HG03469 (cell line): ENCODE measurements around the gene CYS1.

Experiments used
- ATAC-seq: cut with Tn5 transposase; IDR thresholded peaks from one replicate; pipeline ENCODE4 v1.9.1; 2021; ENCODE audit warnings: mild to moderate bottlenecking, moderate library complexity, moderate number of reproducible peaks; ENCODE audit not compliant: unreplicated experiment

Gene CYS1

GRCh38 chr2:10073706-10074105 is 6.5 kb downstream of the CYS1 start:
- ATAC-seq: no peak

GRCh38 chr2:10072656-10073480 is 7.3 kb downstream of the CYS1 start:
- no peak for ATAC-seq

GRCh38 chr2:10071595-10071994 is 8.6 kb downstream of the CYS1 start:
- no peak for ATAC-seq

GRCh38 chr2:10071176-10071575 is 9.0 kb downstream of the CYS1 start:
- no peak for ATAC-seq

GRCh38 chr2:10067881-10068280 is 12.3 kb downstream of the CYS1 start:
- no peak for ATAC-seq

- no peak for ATAC-seq
Measured at GRCh38 chr2:10067330-10067729, 12.9 kb downstream of the CYS1 start.

GRCh38 chr2:10065773-10066055 is 14.5 kb downstream of the CYS1 start:
- ATAC-seq: no peak

GRCh38 chr2:10064932-10065772 is 15.1 kb downstream of the CYS1 start:
- no peak for ATAC-seq

- ATAC-seq: no peak
Measured at GRCh38 chr2:10063566-10063965, 16.6 kb downstream of the CYS1 start.

GRCh38 chr2:10062931-10063365 is 17.3 kb downstream of the CYS1 start:
- ATAC-seq: no peak

GRCh38 chr2:10061221-10061925 is 18.8 kb downstream of the CYS1 start:
- ATAC-seq: no peak

GRCh38 chr2:10059552-10060335 is 20.5 kb downstream of the CYS1 start:
- no peak for ATAC-seq

- ATAC-seq: no peak
Measured at GRCh38 chr2:10059016-10059351, 21.2 kb downstream of the CYS1 start.

GRCh38 chr2:10058251-10059015 is 21.8 kb downstream of the CYS1 start:
- no peak for ATAC-seq

GRCh38 chr2:10057231-10058107 is 22.7 kb downstream of the CYS1 start:
- ATAC-seq: no peak

- ATAC-seq: no peak
Measured at GRCh38 chr2:10056439-10056838, 23.8 kb downstream of the CYS1 start.

- ATAC-seq: no peak
Measured at GRCh38 chr2:10054976-10055375, 25.2 kb downstream of the CYS1 start.

GRCh38 chr2:10054424-10054823 is 25.8 kb downstream of the CYS1 start:
- ATAC-seq: no peak

GRCh38 chr2:10053351-10053750 is 26.9 kb downstream of the CYS1 start:
- ATAC-seq: no peak
